Right ventricle myocardium superior (tissue), 1 donor: ENCODE measurements around the gene KISS1R. TPM values are rescaled to one million over a fixed set of nuclear protein-coding genes. Genes with fewer than 3 reads are reported as not detected.
A peak's percentile ranks its signal among the peaks of the same experiment; 100 is the strongest.

Experiments
- ATAC-seq: fragments of 200-7000 bp; cut with Tn5 transposase; one replicate; pipeline ENCODE4 v1.9.1; 2020; ENCODE audit warnings: mild to moderate bottlenecking; ENCODE audit not compliant: poor library complexity
- DNase-seq: peaks from one replicate; pipeline ENCODE4 v3.0.0-alpha.2; 2020
- intact Hi-C: fragments of 100-400 bp; cut with DNase I; formaldehyde crosslinking; loops from one replicate; pipeline ENCODE4 v1.11.2; 2022
- total RNA-seq: library from RNA; stranded (reverse); fragmentation: NEBNext Ultra II Directional; extraction: Animal tissue kit (Norgen Biotek cat#: 25700); gene quantifications from one replicate; pipeline ENCODE4 v1.2.1, GENCODE V29; 2021
- donor health status: DM: no; HTN: yes; CAD: no; lungs with severe emphysema.

Gene KISS1R
- total RNA-seq, 1 donor from 2014 or later = not detected

GRCh38 chr19:928471-929202 is 11.5 kb downstream of the KISS1R start:
- ATAC-seq = no peak
- intact Hi-C loops = no loop called here
- DNase-seq = peak; percentile 54

- intact Hi-C loops = no loop called here
- DNase-seq (no peak), ATAC-seq (no peak)
These were observed 12.2 kb downstream of the KISS1R start for GRCh38 chr19:929203-929890.

GRCh38 chr19:929891-930258 is 12.7 kb downstream of the KISS1R start:
- ATAC-seq (no peak), DNase-seq (no peak)
- intact Hi-C loops = no loop called here

GRCh38 chr19:931860-932647 is 14.9 kb downstream of the KISS1R start:
- DNase-seq (no peak), ATAC-seq (no peak)
- intact Hi-C loops = no loop called here

- intact Hi-C loops = no loop called here
- ATAC-seq = peak; percentile 75
- DNase-seq = peak; percentile 89
These were observed 15.8 kb downstream of the KISS1R start for GRCh38 chr19:932648-933552.

- DNase-seq (no peak), ATAC-seq (no peak)
- intact Hi-C loops = no loop called here
These were observed 16.4 kb downstream of the KISS1R start for GRCh38 chr19:933553-933882.

GRCh38 chr19:934197-934840 is 17.2 kb downstream of the KISS1R start:
- DNase-seq (no peak), ATAC-seq (no peak)
- intact Hi-C loops = no loop called here

GRCh38 chr19:934865-935479 is 17.8 kb downstream of the KISS1R start:
- ATAC-seq (peak; percentile 92), DNase-seq (peak; percentile 93)
- intact Hi-C loops = no loop called here

- ATAC-seq = no peak
- intact Hi-C loops = no loop called here
- DNase-seq = no peak
These were observed 19.0 kb downstream of the KISS1R start for GRCh38 chr19:936175-936546.

GRCh38 chr19:937259-937694 is 20.1 kb downstream of the KISS1R start:
- intact Hi-C loops = no loop called here
- DNase-seq = no peak
- no peak for ATAC-seq

- intact Hi-C loops = no loop called here
- no peak for ATAC-seq
- no peak for DNase-seq
These were observed 21.2 kb downstream of the KISS1R start for GRCh38 chr19:938233-938923.

GRCh38 chr19:939439-939838 is 22.3 kb downstream of the KISS1R start:
- no peak for ATAC-seq
- intact Hi-C loops = no loop called here
- no peak for DNase-seq

- no peak for ATAC-seq
- intact Hi-C loops = no loop called here
- DNase-seq = no peak
These were observed 22.8 kb downstream of the KISS1R start for GRCh38 chr19:939922-940321.

GRCh38 chr19:940591-941291 is 23.6 kb downstream of the KISS1R start:
- ATAC-seq (peak; percentile 90), DNase-seq (peak; percentile 85)
- intact Hi-C loops = no loop called here

- DNase-seq (no peak), ATAC-seq (no peak)
- intact Hi-C loops = no loop called here
These were observed 24.4 kb downstream of the KISS1R start for GRCh38 chr19:941292-942132.

GRCh38 chr19:942133-942645 is 25.1 kb downstream of the KISS1R start:
- DNase-seq = no peak
- intact Hi-C loops = no loop called here
- ATAC-seq = no peak
